Stimulated activated CD8-positive, alpha-beta memory T cell treated with anti-CD3 and anti-CD28 coated beads, Interleukin-7, amount 100 ng/mL, for 1 hour (primary cell): ENCODE measurements around the gene WARS2.

Experiments
- DNase-seq, 2 donors: peaks; one replicate each; pipeline ENCODE4 v3.0.0-alpha.2; 2020; ENCODE audit warnings: low read depth in 2 of 2

The WARS2 gene

DNA sequence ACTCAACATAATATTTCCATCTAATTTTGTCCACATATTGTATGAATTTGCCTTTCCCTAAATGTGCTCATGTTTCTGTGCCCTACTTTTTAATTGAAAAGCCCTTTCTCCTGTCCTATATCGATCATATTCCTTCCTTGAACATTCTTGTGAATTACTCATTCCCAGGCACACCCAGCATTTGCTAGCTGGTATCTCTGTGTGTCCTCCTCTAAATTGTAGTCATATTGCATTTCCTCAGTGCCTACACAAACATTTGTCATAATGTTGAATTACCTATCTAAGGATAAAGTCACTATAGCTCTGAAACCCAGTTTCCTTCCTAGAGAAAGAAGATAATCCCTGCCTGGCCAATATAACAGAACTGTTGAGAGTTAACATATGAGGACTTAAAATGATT is 112.7 kb downstream of the WARS2 start:
- no peak for DNase-seq

DNA sequence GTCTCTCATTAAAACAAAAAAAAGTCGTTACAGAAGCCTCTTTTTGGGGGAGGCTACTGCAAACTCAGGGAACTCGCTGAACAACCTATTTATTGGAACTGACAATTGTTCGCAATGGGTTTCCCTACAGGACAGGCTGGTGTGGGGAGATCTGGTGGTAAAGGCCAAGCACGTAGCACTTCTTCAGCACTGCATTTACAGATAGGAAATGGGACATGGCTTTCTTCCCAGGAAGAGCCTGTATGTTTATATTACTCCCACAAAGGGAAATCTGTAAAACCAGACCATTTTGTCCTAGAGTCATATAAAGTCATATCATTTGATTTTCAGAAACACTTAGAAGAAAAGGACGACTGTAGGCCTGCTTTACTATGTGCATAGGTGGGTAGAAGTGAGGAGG is 113.5 kb downstream of the WARS2 start:
- DNase-seq = no peak

DNA sequence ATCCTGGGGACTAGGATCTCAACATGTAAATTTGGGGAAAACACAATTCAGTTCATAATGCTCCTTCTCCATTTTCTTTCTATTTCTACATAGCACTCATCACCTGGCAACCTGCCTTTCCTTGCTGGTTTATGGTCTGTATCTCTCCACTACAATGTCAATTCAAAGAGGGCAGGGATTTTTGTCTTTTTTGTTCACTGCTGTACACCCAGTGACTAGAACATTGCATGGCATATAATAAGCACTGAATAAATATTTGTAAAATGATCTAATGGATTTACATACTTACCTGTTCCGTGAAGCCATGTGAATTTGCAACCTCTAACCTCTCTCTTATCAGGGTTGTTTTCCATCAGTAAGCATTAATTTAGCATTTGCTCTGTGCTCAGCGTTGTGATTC is 124.9 kb downstream of the WARS2 start:
- no peak for DNase-seq

GRCh38 chr1:119012383-119012782 is 128.1 kb downstream of the WARS2 start:
- DNase-seq = no peak

- no peak for DNase-seq
Measured at GRCh38 chr1:119011706-119012105, 128.7 kb downstream of the WARS2 start.

DNA sequence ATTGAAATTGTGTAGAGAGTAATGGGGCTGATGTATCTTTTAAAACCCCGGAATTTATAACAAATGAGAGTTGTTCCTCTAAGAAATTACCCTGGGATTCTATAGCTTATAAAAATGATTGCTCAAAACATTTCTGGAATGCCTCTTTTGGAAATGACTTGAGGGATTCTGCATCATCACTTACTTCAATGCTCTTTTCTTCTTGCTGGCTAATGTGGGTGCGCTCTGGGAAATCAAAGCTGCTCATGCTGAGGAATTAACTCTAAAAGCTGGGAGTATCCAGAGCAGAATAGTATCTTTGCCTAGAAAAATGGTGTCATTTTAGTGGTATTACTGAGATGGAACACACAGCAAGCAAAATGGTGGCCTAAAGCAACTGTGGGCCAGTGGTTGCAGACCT is 129.3 kb downstream of the WARS2 start:
- no peak for DNase-seq

- no peak for DNase-seq
Measured at GRCh38 chr1:119010201-119010600, 130.3 kb downstream of the WARS2 start.

- no peak for DNase-seq
Measured at GRCh38 chr1:119009312-119009655, 131.2 kb downstream of the WARS2 start.

GRCh38 chr1:119008483-119009311 is 131.8 kb downstream of the WARS2 start:
- no peak for DNase-seq

DNA sequence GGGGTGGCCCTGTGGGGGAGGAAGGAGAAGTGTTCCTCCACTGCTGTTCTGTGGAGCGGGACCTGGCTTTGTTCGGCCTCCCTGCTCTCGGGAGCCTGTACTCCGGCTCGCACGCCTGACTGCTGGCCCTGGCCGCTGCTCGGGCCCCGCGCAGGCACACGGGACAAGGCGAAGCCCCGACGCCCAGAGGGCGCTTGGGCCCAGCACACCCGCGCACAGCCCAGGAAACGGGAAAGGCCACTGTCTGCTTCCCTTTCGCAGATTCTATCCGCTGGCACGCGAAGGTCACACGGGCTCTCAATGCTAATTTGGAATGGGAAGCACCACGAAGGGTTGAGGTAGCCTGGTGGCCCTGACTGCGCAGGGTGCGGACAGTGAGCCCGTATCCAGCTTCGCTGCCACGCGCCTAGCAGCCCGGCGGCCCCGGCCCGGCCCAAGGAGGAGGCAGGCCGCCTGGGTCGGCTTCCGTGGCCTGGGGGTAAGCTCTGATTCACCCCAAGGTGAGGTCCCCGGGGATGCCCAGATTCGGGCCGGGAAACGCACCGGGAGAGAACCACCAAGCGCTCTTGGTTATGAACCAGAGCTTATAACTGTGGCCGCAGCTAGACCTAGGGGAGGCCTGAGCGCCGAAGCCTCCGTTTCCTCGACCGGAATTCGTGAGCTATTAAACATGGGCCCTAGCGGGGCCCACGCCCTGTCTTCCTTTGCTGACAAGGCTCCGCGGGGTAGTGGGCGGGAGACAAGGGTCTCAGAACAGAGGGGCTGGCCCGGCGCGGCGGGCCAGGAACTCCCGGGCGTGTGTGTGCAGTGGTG is 132.6 kb downstream of the WARS2 start:
- no peak for DNase-seq

DNA sequence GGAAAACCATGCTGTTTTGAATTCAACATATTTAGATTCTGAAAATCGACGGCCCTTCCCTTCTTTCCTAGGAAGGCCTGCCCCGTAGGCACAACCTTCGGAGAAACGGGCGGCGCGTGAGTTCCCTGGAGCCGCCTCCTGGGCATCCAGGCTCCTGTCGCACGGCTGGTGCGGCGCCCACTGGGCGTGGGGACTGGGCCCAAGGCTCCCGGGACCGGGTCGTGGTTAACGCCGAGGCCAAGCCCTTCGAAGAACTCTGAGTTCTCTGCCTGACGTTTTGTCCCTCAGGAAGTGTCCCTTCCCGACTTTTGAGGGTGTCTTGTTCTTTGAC is 133.1 kb downstream of the WARS2 start:
- no peak for DNase-seq

DNA sequence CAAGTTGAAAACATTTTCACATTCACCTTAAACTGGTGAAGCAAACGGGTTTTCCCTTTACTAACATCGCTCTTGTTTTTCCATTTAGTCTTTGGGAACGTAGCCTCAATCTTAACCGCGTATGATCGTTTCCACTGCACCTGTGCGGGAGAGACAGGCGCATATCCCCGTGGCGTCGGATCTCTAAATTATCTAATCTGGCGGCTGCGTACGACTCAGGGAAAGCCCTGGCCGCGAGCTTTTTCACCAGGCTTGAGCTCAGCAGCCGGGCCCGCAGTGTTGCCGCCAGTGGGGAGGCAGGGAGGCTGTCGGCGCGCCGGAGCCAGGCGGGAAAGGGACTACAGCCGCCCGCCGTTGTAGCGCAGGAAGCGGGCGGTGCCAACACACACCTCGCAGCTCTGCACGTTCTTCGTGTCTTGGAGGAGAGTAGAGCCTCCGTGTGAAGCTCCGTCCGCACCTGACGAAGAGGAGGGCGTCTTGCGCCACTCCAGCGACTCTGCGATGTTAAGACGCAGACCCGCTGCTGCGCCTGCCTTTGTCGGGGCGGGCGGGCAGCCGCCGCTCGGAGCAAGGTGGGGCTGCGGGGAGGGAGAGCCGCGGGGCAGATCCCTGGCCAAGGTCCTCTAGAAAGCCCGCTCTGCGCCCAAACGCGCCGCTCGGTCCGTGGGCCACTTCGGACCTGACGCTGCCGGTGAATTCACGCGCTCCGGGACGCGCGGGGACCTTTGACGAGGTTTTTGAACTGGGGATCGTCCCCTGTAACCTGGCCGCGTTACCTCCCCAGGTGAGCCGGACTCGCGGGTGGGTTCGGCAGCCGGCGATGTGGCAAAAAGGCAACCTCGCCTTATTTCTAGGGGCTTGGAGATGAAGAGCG is 133.8 kb downstream of the WARS2 start:
- DNase-seq = no peak

GRCh38 chr1:119005724-119006405 is 134.6 kb downstream of the WARS2 start:
- no peak for DNase-seq

DNA sequence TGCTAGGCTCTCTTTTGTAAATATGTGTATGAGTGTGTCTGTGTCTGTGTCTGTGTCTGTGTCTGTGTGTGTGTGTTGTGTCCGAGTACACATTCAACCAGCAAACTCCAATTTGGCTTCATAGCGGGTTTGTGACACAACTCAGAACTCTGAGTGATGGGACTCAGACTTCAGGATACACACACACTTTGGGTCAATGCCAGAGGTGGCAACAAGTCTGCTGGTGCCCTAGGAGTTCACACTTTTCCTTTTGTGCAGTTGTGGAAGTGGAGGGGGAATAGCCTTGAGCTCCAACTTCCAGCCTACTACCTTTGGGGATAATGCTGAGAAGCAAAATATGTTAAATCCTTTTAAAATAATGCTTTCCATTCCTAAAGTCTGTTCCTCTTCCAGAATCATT is 135.7 kb downstream of the WARS2 start:
- no peak for DNase-seq

- DNase-seq = no peak
Measured at GRCh38 chr1:119004129-119004527, 136.3 kb downstream of the WARS2 start.

- no peak for DNase-seq
Measured at GRCh38 chr1:119003413-119004128, 136.9 kb downstream of the WARS2 start.

DNA sequence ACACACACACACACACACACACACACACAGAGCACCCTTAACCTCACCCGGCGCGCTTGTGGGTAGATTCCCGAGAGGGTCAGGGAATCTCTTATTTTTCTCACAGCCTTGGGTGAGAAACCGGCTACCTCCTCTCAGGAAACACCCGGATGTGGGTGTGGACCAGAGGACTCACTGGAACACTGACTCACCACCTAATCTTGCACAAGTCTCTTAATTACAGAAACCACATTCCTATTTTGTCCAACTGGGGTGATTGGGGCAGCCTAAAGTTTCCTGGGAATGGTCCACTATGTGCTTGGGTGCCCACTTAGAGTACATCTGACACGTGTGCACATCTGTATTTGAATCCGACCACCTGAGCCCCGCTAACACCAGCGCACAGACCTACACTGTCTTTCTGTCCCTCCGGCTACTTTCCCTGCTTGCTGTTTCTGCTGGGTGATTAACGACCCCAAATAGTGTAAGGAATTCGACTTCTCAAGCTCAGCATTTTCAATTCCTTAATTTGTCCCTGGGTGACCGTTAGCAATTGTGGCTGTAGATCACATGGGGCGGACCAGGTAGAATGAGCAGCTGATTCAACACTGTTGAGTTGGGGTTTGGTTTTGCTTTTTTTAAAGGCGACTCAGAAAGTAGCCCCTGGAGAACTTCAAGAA is 138.3 kb downstream of the WARS2 start:
- no peak for DNase-seq

GRCh38 chr1:119001181-119002027 is 139.0 kb downstream of the WARS2 start:
- no peak for DNase-seq

- no peak for DNase-seq
Measured at GRCh38 chr1:119000371-119001180, 139.9 kb downstream of the WARS2 start.
